HepG2 (cell line): ENCODE measurements around the gene ETV6. TPM values are rescaled to one million over a fixed set of nuclear protein-coding genes. Genes with fewer than 3 reads are reported as not detected.

Experiments used
- AGO1 ChIP-seq: fragments of 200-400 bp; formaldehyde crosslinking; IDR thresholded peaks from 2 replicates; pipeline ENCODE4 v1.6.1; 2017; ENCODE audit warnings: mild to moderate bottlenecking, low read depth, low read length, moderate library complexity; ENCODE audit not compliant: poor library complexity, severe bottlenecking
- ARID4A ChIP-seq: sonication (generic); formaldehyde crosslinking; IDR thresholded peaks from 2 replicates; pipeline ENCODE4 v1.5.0; 2020; ENCODE audit warnings: mild to moderate bottlenecking, missing genetic modification reagents, borderline replicate concordance
- ATF7-NPFF ChIP-seq: sonication (generic); formaldehyde crosslinking; IDR thresholded peaks from 2 replicates; pipeline ENCODE4 v1.8.1; 2023; ENCODE audit warnings: mild to moderate bottlenecking, low read depth, missing genetic modification reagents, moderate library complexity
- CEBPG ChIP-seq: IDR thresholded peaks from 2 replicates; pipeline ENCODE4 v1.6.1; 2016
- DRAP1 ChIP-seq: IDR thresholded peaks from 2 replicates; pipeline ENCODE4 v1.6.1; 2016; ENCODE audit warnings: missing genetic modification reagents, missing compliant biosample characterization
- GPBP1L1 ChIP-seq: sonication (generic); formaldehyde crosslinking; IDR thresholded peaks from 2 replicates; pipeline ENCODE4 v1.5.0; 2020; ENCODE audit warnings: mild to moderate bottlenecking, missing genetic modification reagents
- GRHL1 ChIP-seq: sonication (generic); formaldehyde crosslinking; conservative IDR thresholded peaks from 2 replicates; pipeline ENCODE4 v1.8.0; 2022; ENCODE audit warnings: missing genetic modification reagents
- HBP1 ChIP-seq: IDR thresholded peaks from 2 replicates; pipeline ENCODE4 v1.6.1; 2016; ENCODE audit warnings: low read depth, control low read depth
- HCFC1 ChIP-seq: fragments of 150-350 bp; IDR thresholded peaks from 2 replicates; pipeline ENCODE4 v1.6.1; 2014; ENCODE audit warnings: low read depth, low read length
- HDAC1 ChIP-seq: sonication (generic); formaldehyde crosslinking; IDR thresholded peaks from 2 replicates; pipeline ENCODE4 v1.5.1; 2020; ENCODE audit warnings: mild to moderate bottlenecking, missing genetic modification reagents
- HOXD1 ChIP-seq: sonication (generic); formaldehyde crosslinking; IDR thresholded peaks from 2 replicates; pipeline ENCODE4 v1.5.0; 2020; ENCODE audit warnings: missing genetic modification reagents
- NR2F1 ChIP-seq, 2 experiments: fragments of 450-650 bp in 1 of 2; formaldehyde crosslinking in 1 of 2; IDR thresholded peaks; 2 replicates each; pipeline versions ENCODE4 v1.5.0 to v1.6.1; 2016 to 2020; ENCODE audit warnings: mild to moderate bottlenecking in 1 of 2, missing compliant biosample characterization in 1 of 2, missing genetic modification reagents in 1 of 2, moderate library complexity in 1 of 2
- RARG ChIP-seq: sonication (generic); formaldehyde crosslinking; IDR thresholded peaks from 2 replicates; pipeline ENCODE4 v1.4.0; 2020; ENCODE audit warnings: low read depth, mild to moderate bottlenecking, missing genetic modification reagents
- TCF7 ChIP-seq: sonication (generic); IDR thresholded peaks from 2 replicates; pipeline ENCODE4 v1.6.1; 2016; ENCODE audit warnings: antibody characterized with exemption, low read depth
- ZBTB20 ChIP-seq: sonication (generic); formaldehyde crosslinking; IDR thresholded peaks from 2 replicates; pipeline ENCODE4 v1.8.1; 2023; ENCODE audit warnings: missing genetic modification reagents, low read depth, mild to moderate bottlenecking, borderline replicate concordance
- ZNF234 ChIP-seq: sonication (generic); formaldehyde crosslinking; conservative IDR thresholded peaks from 2 replicates; pipeline ENCODE4 v1.5.1; 2020; ENCODE audit warnings: mild to moderate bottlenecking, missing genetic modification reagents
- ZNF446 ChIP-seq: sonication (generic); formaldehyde crosslinking; IDR thresholded peaks from 2 replicates; pipeline ENCODE4 v1.5.0; 2020; ENCODE audit warnings: mild to moderate bottlenecking, missing genetic modification reagents
- ZNF468 ChIP-seq: sonication (generic); formaldehyde crosslinking; IDR thresholded peaks from 2 replicates; pipeline ENCODE4 v1.8.0; 2022; ENCODE audit warnings: mild to moderate bottlenecking, moderate library complexity, missing genetic modification reagents
- ZNF768 ChIP-seq: sonication (generic); formaldehyde crosslinking; IDR thresholded peaks from 2 replicates; pipeline ENCODE4 v1.4.0; 2020; ENCODE audit warnings: missing genetic modification reagents
- polyA plus RNA-seq, 8 experiments: library from polyadenylated mRNA; depleted of rRNA in 3 of 8; stranded (reverse) in 7 of 8; unstranded in 1 of 8; fragments of >200 nt; fragmentation: Illumina TruSeq in 4 of 8; extraction: Trizol in 4 of 8; gene quantifications; 2 replicates each; pipeline versions ENCODE4 v1.2.1 to v1.2.3, GENCODE V29; 2011 to 2016; ENCODE audit warnings: low read depth in 4 of 8, missing spikeins in 1 of 8, mixed read lengths in 1 of 8; ENCODE audit not compliant: insufficient read depth in 1 of 8
- total RNA-seq, 5 experiments: library from RNA; depleted of rRNA; stranded (reverse); fragments of >200 nt; fragmentation: Illumina TruSeq; extraction: Trizol; gene quantifications; 2 replicates each; pipeline ENCODE4 v1.2.3, GENCODE V29; 2016; ENCODE audit warnings: low read depth in 1 of 5

The ETV6 gene
- total and polyA plus RNA-seq, 2 of the 13 experiments (the other 11 are each of a cell fraction or from before 2014, with no cell fraction given) = 2.2 to 3.0 TPM

GRCh38 chr12:11649413-11650285 lies at the start of gene ETV6 (continued):
- no peak for TF ChIP-seq AGO1
- TF ChIP-seq HOXD1 (CRISPR knock-in tag) = no peak
- no peak for TF ChIP-seq CEBPG (CRISPR knock-in tag)
- TF ChIP-seq TCF7 = no peak
- no peak for TF ChIP-seq RARG (CRISPR knock-in tag)
- TF ChIP-seq ARID4A (CRISPR knock-in tag) = 0 out of 2 replicates have a peak, but pooled peaks have one; percentile 30
- no peak for TF ChIP-seq ZNF446 (CRISPR knock-in tag)
- TF ChIP-seq ZNF468 (CRISPR knock-in tag) = no peak
- TF ChIP-seq GRHL1 = no peak
- TF ChIP-seq NR2F1 (CRISPR knock-in tag; IDR thresholded peaks at IDR 0.05) = no peak
- TF ChIP-seq ZBTB20 (CRISPR knock-in tag) = no peak
- TF ChIP-seq ZNF234 (CRISPR knock-in tag) = no peak
- no peak for TF ChIP-seq ATF7-NPFF (CRISPR knock-in tag)
- TF ChIP-seq GPBP1L1 (CRISPR knock-in tag) = no peak
- peak; percentile 83; the same call in 1 of the 2 replicates for TF ChIP-seq ZNF768 (CRISPR knock-in tag)
- no peak for TF ChIP-seq HCFC1
- TF ChIP-seq DRAP1 (CRISPR knock-in tag) = no peak
- TF ChIP-seq HDAC1 (CRISPR knock-in tag) = 0 out of 2 replicates have a peak, but pooled peaks have one; percentile 26
- TF ChIP-seq HBP1 = 0 out of 2 replicates have a peak, but pooled peaks have one; percentile 38
